ENCODE data around the gene ZC2HC1B. TPM values are rescaled to one million over a fixed set of nuclear protein-coding genes. Genes with fewer than 3 reads are reported as not detected.

ZC2HC1B gene
- polyA plus RNA-seq, 3 donors: not detected

GRCh38 chr6:143821359-143821758 is 42.9 kb upstream of the ZC2HC1B start:
- no peak overlapping the region for H3K9ac ChIP-seq (ENCODE audit: insufficient read depth, low read length, poor library complexity, severe bottlenecking)
- intact Hi-C loops (cut with micrococcal nuclease): no loop called here
- peaks cover 10 to 54% of the 10 kb centered on the region in 2 donors for H3K36me3 ChIP-seq (replicated peaks in 1 of 2; ENCODE audit: control insufficient read depth in 1 of 2, insufficient read depth in 2 of 2, low read length in 2 of 2)
- no peak overlapping the region for H3K27ac ChIP-seq (ENCODE audit: low read depth in 1 of 2, low read length in 2 of 2)
- no peaks in the 10 kb centered on the region for H4K20me1 ChIP-seq (ENCODE audit: insufficient read depth, low read length)
- no peaks in the 10 kb centered on the region for H3K4me1 ChIP-seq (ENCODE audit: control insufficient read depth in 1 of 2, insufficient read depth in 2 of 2, low read length in 2 of 2)
- H3K9me3 ChIP-seq (replicated peaks in 1 of 2; ENCODE audit: control insufficient read depth in 1 of 2, insufficient read depth in 1 of 2, low read length in 2 of 2): no peaks in the 10 kb centered on the region
- no peak for TF ChIP-seq CTCF (IDR thresholded peaks at IDR 0.05)
- H2AFZ ChIP-seq (ENCODE audit: insufficient read depth, low read depth, low read length, poor library complexity, severe bottlenecking): no peak overlapping the region
- H3K4me2 ChIP-seq (replicated peaks; ENCODE audit: extremely low read depth, low read length, poor library complexity, severe bottlenecking): no peak overlapping the region
- H3K4me1 Mint-ChIP-seq: no peaks in the 10 kb centered on the region
- WGBS (ENCODE audit: insufficient coverage): 100% methylated on average over 1 of the region's 6 CpGs
- H3K9me3 Mint-ChIP-seq: no peaks in the 10 kb centered on the region
- H3K27ac Mint-ChIP-seq: no peak overlapping the region
- H3K79me2 ChIP-seq (ENCODE audit: insufficient read depth, low read length): no peaks in the 10 kb centered on the region
- H3K4me3 Mint-ChIP-seq: no peak overlapping the region
- DNase-seq: no peak
- no peaks in the 10 kb centered on the region for H3K27me3 Mint-ChIP-seq (ENCODE audit: low read depth in 3 of 3)
- no peaks in the 10 kb centered on the region for H3K27me3 ChIP-seq (ENCODE audit: control insufficient read depth in 2 of 2, insufficient read depth in 2 of 2, low read length in 2 of 2)
- H3K36me3 Mint-ChIP-seq: peaks cover 35 to 47% of the 10 kb centered on the region in 2 donors
- H3K4me3 ChIP-seq (replicated peaks in 1 of 3; ENCODE audit: low read depth in 2 of 3, low read length in 3 of 3): no peak overlapping the region

- H3K79me2 ChIP-seq (ENCODE audit: insufficient read depth, low read length): no peaks in the 10 kb centered on the region
- 98% methylated on average over 3 of the region's 3 CpGs for WGBS (ENCODE audit: insufficient coverage)
- no peak for DNase-seq
- H3K36me3 Mint-ChIP-seq: peaks cover 32 to 43% of the 10 kb centered on the region in 2 donors
- no peak overlapping the region for H3K4me2 ChIP-seq (replicated peaks; ENCODE audit: extremely low read depth, low read length, poor library complexity, severe bottlenecking)
- H2AFZ ChIP-seq (ENCODE audit: insufficient read depth, low read depth, low read length, poor library complexity, severe bottlenecking): no peak overlapping the region
- H3K9me3 Mint-ChIP-seq: no peaks in the 10 kb centered on the region
- no peaks in the 10 kb centered on the region for H3K9me3 ChIP-seq (replicated peaks in 1 of 2; ENCODE audit: control insufficient read depth in 1 of 2, insufficient read depth in 1 of 2, low read length in 2 of 2)
- H3K9ac ChIP-seq (ENCODE audit: insufficient read depth, low read length, poor library complexity, severe bottlenecking): no peak overlapping the region
- peak overlapping the region in 1 of 7 donors; percentile 4 for H3K27ac Mint-ChIP-seq
- H3K27me3 Mint-ChIP-seq (ENCODE audit: low read depth in 3 of 3): no peaks in the 10 kb centered on the region
- H3K4me1 ChIP-seq (ENCODE audit: control insufficient read depth in 1 of 2, insufficient read depth in 2 of 2, low read length in 2 of 2): no peaks in the 10 kb centered on the region
- intact Hi-C loops (cut with micrococcal nuclease): no loop called here
- no peak overlapping the region for H3K4me3 Mint-ChIP-seq
- H3K4me1 Mint-ChIP-seq: no peaks in the 10 kb centered on the region
- H3K27ac ChIP-seq (ENCODE audit: low read depth in 1 of 2, low read length in 2 of 2): no peak overlapping the region
- H3K4me3 ChIP-seq (replicated peaks in 1 of 3; ENCODE audit: low read depth in 2 of 3, low read length in 3 of 3): no peak overlapping the region
- TF ChIP-seq CTCF (IDR thresholded peaks at IDR 0.05): no peak
- peaks cover 10 to 59% of the 10 kb centered on the region in 2 donors for H3K36me3 ChIP-seq (replicated peaks in 1 of 2; ENCODE audit: control insufficient read depth in 1 of 2, insufficient read depth in 2 of 2, low read length in 2 of 2)
- H3K27me3 ChIP-seq (ENCODE audit: control insufficient read depth in 2 of 2, insufficient read depth in 2 of 2, low read length in 2 of 2): no peaks in the 10 kb centered on the region
- no peaks in the 10 kb centered on the region for H4K20me1 ChIP-seq (ENCODE audit: insufficient read depth, low read length)
Measured at GRCh38 chr6:143822584-143823024, 41.7 kb upstream of the ZC2HC1B start.

Data from CD14-positive monocyte (primary cell).